NCI-H2081 (cell line): Measurements from ENCODE around the gene PRXL2B.
"Not testable (repeated sequence)": the region's sequence is repeated elsewhere in the genome, so short reads cannot be mapped to it uniquely, and the experiment has no call there.

Experiments
- DNase-seq, 2 experiments: peaks; one replicate each; lab custom pipeline; 2025; lab: John Stamatoyannopoulos, UW

Gene PRXL2B, protein sequence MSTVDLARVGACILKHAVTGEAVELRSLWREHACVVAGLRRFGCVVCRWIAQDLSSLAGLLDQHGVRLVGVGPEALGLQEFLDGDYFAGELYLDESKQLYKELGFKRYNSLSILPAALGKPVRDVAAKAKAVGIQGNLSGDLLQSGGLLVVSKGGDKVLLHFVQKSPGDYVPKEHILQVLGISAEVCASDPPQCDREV

GRCh38 chr1:2586154-2587070, at the start of gene PRXL2B:
TSS of gene PRXL2B (plus strand) at chr1:2586777. CDS start at chr1:2586886, 109 bp downstream.
- peak; percentile 94 to 96 for DNase-seq

DNA sequence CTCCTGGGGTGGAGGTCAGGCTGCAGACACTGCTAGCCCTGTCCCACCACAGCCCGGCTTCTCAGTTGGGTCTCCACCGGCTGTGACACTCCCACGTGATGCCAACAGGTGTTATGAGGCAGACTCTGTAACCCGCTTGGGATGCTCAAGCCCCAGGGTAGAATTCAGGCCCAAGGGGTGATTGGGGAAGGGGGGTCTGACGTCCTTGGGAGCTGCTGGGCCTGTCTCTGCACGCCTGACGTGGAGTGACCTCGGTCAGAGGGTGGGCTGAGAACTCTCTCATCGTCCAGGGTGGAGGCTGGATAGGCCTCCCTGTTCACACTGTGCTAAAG, 48.8 kb upstream of the PRXL2B start:
- DNase-seq, result no peak

DNA sequence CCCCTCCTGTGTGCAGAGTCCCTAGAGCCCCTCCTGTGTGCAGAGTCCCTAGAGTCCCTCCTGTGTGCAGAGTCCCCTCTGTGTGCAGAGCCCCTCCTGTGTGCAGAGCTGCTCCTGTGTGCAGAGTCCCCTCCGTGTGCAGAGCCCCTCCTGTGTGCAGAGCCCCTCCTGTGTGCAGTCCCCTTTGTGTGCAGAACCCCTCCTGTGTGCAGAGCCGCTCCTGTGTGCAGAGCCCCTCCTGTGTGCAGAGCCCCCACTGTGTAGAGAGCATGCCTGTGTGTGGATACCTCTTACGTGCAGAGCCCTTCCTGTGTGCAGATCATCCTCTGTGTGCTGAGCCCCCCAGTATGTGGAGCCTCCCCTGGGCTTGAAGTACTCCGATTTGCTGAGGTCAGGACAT, 48.2 kb upstream of the PRXL2B start:
- DNase-seq, result no peak

GRCh38 chr1:2538872-2539271, 47.7 kb upstream of the PRXL2B start:
- DNase-seq, result no peak

DNA sequence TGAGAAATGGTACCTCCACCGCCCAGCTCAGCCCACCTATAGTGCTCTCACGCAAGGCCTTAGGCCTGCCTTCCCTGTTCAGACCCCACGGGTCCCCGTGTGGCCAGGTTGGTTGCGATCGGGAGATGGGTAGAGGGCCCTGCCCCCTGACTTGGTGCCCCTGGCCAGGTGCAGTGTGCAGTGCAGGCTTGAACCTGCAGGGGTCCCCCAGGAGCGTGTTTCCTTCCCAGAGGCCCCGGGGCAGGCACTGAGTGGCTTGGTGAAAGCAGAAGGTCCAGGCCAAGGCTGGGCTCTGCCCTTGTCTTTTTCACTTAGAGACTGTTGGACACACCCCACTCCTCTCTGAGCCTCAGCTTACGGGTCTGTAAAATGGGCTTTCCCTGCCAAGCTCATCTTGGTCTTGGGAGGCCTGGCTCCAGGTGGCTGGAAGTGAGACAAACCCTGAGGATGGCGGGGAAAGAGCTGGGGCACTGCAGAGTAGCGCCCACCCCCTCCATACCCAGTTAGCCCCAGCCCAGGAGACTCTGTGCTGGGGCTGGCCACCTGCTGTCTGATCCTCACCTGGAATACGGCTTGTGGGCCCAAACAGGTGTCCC, 47.2 kb upstream of the PRXL2B start:
- no peak for DNase-seq

GRCh38 chr1:2540816-2541492, 45.6 kb upstream of the PRXL2B start:
- no peak for DNase-seq

- DNase-seq, result no peak
Observed at GRCh38 chr1:2541619-2542245, 44.8 kb upstream of the PRXL2B start.

DNA sequence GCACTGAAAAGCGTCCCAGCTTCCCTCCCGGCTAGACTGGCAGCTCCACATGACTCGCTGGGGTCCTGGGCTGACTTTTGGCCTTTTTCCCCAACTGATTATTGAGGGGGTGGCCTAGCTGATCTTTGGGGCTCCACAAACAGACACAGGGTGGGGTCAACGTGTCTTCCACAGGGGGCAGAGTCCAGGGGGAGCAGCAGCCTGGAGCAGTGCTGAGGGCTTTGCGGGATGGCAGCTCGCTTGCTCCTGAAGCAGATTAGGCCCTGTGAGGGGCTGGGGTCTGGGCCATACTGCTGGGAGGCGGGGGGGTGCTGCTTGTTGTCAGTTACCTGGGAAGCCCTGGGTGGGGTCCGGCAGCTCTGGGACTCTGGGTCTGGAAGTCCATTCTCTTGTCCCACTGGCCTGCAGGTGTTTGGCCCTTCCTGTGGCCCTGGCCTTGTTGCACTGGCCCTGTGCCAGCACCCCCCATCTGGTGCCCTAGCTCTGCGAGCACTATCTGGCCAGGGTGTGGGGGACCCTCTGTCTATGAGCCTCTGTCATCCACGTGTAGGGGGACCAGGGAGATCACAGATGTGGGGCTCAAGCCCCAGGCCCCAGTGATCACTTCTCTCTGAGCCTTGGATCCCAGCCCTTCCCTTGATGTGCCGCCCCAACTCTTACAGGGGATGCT, 44.2 kb upstream of the PRXL2B start:
- no peak for DNase-seq

DNA sequence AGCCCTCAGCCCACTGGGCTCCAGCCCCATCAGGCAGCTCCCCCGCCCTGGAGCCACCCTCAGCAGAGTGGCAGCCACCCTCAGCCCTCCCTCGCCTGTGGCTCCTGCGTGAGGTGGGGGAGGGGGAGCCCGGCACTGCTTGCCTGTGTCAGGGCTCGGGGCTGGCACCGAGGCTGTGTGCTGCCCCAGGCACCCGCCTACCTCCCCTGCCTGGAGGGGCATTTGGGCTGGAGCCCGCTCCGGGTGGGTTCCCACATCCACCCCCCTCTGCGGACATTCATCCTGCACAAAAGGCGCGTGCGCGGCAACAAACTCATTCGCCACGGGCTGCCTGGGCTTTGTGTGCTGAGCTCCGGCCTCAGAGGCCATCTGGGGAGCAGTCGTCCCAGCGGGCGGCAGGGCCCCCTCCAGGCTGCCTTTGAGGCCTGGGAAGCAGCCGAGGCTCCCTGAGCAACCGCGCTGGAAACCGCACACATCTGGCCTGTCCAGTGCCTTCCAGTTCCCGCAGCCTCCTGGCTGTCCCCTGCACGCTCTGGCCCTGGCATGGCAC, 43.0 kb upstream of the PRXL2B start:
- DNase-seq, result peak in 1 of 2 experiments; percentile 21

GRCh38 chr1:2544093-2544874, 42.3 kb upstream of the PRXL2B start:
- no peak for DNase-seq

DNA sequence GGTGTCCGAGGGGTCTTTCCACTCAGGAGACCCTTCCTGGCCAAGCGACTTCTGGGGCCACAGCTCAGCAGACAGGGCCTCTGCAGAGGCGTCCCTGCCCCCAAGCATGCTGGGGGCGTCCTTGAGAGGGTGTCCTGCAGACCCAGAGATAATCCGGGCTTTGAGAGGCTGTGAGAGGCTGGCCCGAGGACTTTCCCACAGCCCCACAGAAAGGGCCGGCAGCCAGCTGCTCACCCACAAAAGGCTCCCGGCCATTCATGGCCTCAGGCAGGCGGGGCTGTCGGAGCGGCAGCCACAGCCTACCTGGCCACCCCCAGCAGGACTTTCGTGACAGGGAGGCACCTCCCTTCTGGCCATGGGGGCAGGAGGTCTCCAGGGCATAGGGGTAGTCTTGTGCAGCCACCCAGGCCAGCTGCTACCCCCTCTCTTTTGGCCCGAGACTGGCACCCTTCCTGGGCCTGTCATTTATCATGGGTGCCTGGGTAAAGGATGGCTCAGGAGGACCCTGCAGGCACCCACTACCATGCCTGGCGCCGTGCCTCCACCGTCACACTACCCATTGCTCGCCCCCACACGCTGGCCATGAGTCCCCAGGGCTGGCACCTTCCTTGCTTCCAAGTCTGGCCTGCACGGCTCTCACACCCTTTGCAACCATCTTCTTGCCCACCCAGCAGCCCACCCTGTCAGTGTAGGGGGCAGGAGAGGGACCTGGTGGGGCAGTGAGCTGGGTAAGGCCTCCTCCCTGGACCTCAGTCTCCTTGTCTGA, 41.5 kb upstream of the PRXL2B start:
- no peak for DNase-seq

DNA sequence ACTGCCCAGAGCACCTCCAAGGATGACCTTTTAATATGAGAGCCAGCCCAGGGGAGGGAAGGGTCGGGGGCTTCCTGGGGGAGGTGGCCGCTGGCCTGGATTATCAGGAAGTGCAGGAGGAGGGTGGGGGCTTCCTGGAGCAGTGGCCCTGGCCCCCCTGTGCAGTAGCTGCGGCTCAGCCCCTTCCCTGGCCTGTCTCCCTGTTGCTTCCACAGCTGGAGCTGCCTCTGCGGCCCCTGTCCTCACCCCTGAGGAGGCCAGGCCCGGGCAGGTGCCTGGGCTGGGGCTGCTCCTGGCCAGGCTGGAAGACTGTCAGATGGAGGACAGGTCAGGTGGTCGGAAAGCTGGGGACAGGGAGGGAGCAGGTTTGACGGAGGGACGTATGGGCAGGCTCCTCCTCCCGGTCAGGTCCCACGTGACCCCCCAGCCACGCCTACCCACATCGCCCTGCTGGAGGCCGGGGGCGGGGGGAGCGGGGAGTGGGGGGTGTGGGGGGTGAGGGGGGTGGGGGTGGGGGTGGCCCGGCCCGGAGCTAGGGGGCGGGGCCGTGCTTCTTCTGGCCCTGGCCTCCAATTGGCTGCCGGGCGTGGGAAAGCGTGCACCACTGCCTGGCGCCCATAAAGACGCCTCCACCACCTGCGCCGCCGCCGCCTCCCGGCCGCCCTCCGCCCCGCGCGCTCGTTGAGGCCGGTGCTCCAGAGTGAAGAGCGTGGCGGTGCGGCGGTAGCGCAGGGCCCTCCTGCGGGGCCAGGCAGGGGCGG, 40.6 kb upstream of the PRXL2B start:
- DNase-seq, result peak; percentile 85 to 92

- DNase-seq, result peak; percentile 91 to 93
Observed at GRCh38 chr1:2546515-2547209, 39.9 kb upstream of the PRXL2B start.

DNA sequence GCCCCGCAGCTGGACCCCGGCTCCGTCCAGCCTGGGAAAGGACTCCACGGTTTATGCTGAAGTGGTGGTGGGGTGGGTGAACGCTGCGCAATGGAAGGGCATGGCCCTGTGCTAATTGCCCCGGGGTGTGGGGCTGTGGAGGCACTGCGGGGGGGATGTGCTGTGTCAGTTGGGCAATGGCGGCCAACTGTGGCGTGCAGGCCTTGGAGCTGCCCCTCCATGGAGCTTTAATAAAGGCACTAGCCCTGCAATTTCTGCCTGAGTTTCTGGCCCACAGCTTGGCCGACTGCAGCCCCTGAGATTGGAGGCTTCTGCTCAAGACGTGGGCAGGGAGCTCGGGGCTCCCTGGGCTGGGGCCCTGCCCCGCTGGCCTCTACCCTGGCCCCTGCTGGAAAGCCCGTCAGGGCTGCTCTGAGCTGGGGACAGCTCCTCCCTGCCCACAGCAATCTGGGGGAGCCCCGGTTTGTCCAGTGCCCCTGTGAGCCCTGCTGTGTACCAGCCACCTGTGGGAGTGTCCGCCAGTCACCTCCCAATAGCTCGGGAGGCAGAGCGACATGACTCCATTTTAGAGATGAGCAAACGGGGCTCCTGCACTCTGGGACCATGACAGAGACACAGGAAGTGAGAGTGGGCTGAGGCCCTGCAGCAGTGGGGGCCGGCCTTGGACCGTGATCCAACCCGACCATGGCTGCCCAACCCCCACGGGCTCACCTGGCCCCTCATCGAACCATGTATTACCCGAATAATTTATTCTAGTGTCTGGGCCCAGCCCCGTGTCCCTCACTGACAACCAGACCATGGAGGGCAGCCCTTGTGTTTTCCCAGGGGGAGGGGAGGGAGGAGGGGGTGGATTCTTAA, 39.1 kb upstream of the PRXL2B start:
- DNase-seq, result peak in 1 of 2 experiments; percentile 73

DNA sequence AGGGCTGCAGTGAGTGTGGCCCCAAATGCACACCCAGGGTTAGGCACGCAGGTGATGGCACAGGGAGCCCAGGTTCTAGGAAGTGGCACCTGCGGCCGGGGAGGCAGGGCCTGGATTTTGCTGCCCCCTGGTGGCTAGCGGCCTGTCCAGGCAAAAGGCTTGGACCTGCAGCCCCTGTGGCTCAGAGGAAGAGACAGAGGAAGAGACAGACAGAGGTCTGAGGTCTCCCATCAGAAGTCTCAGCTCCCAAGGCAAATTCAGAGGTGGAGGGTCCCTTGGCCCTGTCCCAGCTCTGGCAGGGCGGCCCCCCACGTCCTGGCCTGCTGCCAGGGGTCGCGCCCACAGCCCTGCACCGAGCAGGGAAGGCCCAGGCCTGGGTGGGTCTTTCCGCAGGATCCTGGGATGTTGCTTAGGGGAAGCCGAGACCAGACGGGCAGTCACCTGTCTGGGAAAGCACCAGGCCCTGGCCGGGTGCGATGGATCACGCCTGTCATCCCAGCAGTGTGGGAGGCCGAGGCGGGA, 38.4 kb upstream of the PRXL2B start:
- DNase-seq, result peak; percentile 79 to 83

DNA sequence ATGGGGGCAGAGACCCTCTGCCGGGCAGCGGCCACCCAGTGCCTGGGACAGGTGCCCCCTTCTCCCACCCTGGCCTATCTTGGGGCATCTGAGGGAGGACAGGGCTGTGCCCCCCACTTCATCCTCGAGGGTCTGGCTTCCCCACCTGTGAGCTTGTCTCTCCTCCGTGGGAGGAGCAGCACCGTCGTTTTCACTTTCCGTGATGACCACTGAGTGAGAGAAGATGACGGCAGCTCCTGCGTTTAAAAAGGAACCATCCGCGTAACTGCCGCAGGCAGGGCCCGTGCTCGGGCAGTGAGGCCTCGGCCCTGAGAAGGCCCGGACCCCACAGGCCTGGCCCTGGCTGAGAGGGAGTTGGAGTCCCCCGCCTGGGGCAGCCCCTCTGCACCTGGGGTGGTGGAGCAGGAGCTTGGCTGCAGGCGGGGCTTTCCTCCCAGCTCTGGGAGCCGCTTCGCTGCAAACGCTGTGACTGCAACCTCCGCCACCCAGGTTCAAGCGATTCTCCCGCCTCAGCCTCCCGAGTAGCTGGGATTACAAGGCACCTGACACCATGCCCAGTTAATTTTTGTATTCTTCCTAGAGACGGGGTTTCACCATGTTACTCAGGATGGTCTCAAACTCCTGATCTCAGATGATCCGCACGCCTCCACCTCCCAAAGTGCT, 37.1 kb upstream of the PRXL2B start:
- DNase-seq, result not testable (repeated sequence)
